HepG2 (cell line): Measurements from ENCODE around the gene MC1R. TPM values are rescaled to one million over a fixed set of nuclear protein-coding genes. Genes with fewer than 3 reads are reported as not detected.

Experiments used
- ARID4A ChIP-seq: sonication (generic); formaldehyde crosslinking; IDR thresholded peaks from 2 replicates; pipeline ENCODE4 v1.5.0; 2020; ENCODE audit warnings: mild to moderate bottlenecking, missing genetic modification reagents, borderline replicate concordance
- FOXK1 ChIP-seq: sonication (generic); formaldehyde crosslinking; IDR thresholded peaks from 2 replicates; pipeline ENCODE4 v1.4.0; 2020; ENCODE audit warnings: low read depth, missing genetic modification reagents, borderline replicate concordance
- FUBP1 ChIP-seq: sonication (generic); formaldehyde crosslinking; IDR thresholded peaks from 2 replicates; pipeline ENCODE4 v1.5.1; 2020; ENCODE audit warnings: missing genetic modification reagents, mild to moderate bottlenecking, borderline replicate concordance
- HOXA3 ChIP-seq: sonication (generic); formaldehyde crosslinking; IDR thresholded peaks from 2 replicates; pipeline ENCODE4 v1.5.0; 2020; ENCODE audit warnings: missing genetic modification reagents
- IRX3 ChIP-seq: sonication (generic); formaldehyde crosslinking; IDR thresholded peaks from 2 replicates; pipeline ENCODE4 v1.8.1; 2023; ENCODE audit warnings: mild to moderate bottlenecking, low read depth, missing genetic modification reagents, borderline replicate concordance
- KLF16 ChIP-seq, 2 experiments: sonication (generic) in 1 of 2; formaldehyde crosslinking in 1 of 2; IDR thresholded peaks; 2 replicates each; pipeline versions ENCODE4 v1.6.1 to v1.8.0; 2016 to 2023; ENCODE audit warnings: missing genetic modification reagents in 2 of 2, missing compliant biosample characterization in 1 of 2
- MEIS2 ChIP-seq: sonication (generic); formaldehyde crosslinking; IDR thresholded peaks from 2 replicates; pipeline ENCODE4 v1.9.0; 2021; ENCODE audit warnings: mild to moderate bottlenecking, missing genetic modification reagents
- MXI1 ChIP-seq: IDR thresholded peaks from 3 replicates; pipeline ENCODE4 v1.6.1; 2012; ENCODE audit warnings: low read depth, low read length, inconsistent platforms, borderline replicate concordance
- NCOA1 ChIP-seq: sonication (generic); formaldehyde crosslinking; IDR thresholded peaks from 2 replicates; pipeline ENCODE4 v1.9.0; 2021; ENCODE audit warnings: missing genetic modification reagents
- NR2F1 ChIP-seq, 2 experiments: fragments of 450-650 bp in 1 of 2; formaldehyde crosslinking in 1 of 2; IDR thresholded peaks; 2 replicates each; pipeline versions ENCODE4 v1.5.0 to v1.6.1; 2016 to 2020; ENCODE audit warnings: mild to moderate bottlenecking in 1 of 2, missing compliant biosample characterization in 1 of 2, missing genetic modification reagents in 1 of 2, moderate library complexity in 1 of 2
- PATZ1 ChIP-seq: sonication (generic); formaldehyde crosslinking; IDR thresholded peaks from 2 replicates; pipeline ENCODE4 v1.4.0; 2020; ENCODE audit warnings: missing genetic modification reagents
- SP5 ChIP-seq: IDR thresholded peaks from 2 replicates; pipeline ENCODE4 v1.6.1; 2016; ENCODE audit warnings: low read depth, borderline replicate concordance
- THAP11 ChIP-seq: IDR thresholded peaks from 2 replicates; pipeline ENCODE4 v1.6.1; 2016; ENCODE audit warnings: missing biosample characterization, missing genetic modification reagents
- USF2 ChIP-seq, 2 experiments: sonication (generic) in 1 of 2; formaldehyde crosslinking in 1 of 2; IDR thresholded peaks; 2 replicates each; pipeline versions ENCODE4 v1.5.1 to v1.6.1; 2011 to 2020; ENCODE audit warnings: borderline replicate concordance in 1 of 2, low read depth in 1 of 2, low read length in 1 of 2, mild to moderate bottlenecking in 1 of 2, missing genetic modification reagents in 1 of 2, moderate library complexity in 1 of 2
- ZFP36L1 ChIP-seq: sonication (generic); formaldehyde crosslinking; IDR thresholded peaks from 2 replicates; pipeline ENCODE4 v1.8.0; 2022; ENCODE audit warnings: mild to moderate bottlenecking, missing genetic modification reagents, moderate library complexity
- ZNF747 ChIP-seq: sonication (generic); formaldehyde crosslinking; IDR thresholded peaks from 2 replicates; pipeline ENCODE4 v1.8.1; 2023; ENCODE audit warnings: missing genetic modification reagents, mild to moderate bottlenecking, borderline replicate concordance
- ZSCAN21 ChIP-seq: sonication (generic); formaldehyde crosslinking; IDR thresholded peaks from 2 replicates; pipeline ENCODE4 v1.8.0; 2022; ENCODE audit warnings: mild to moderate bottlenecking, missing genetic modification reagents, moderate library complexity, borderline replicate concordance
- polyA plus RNA-seq, 8 experiments: library from polyadenylated mRNA; depleted of rRNA in 3 of 8; stranded (reverse) in 7 of 8; unstranded in 1 of 8; fragments of >200 nt; fragmentation: Illumina TruSeq in 4 of 8; extraction: Trizol in 4 of 8; gene quantifications; 2 replicates each; pipeline versions ENCODE4 v1.2.1 to v1.2.3, GENCODE V29; 2011 to 2016; ENCODE audit warnings: low read depth in 4 of 8, missing spikeins in 1 of 8, mixed read lengths in 1 of 8; ENCODE audit not compliant: insufficient read depth in 1 of 8
- total RNA-seq, 5 experiments: library from RNA; depleted of rRNA; stranded (reverse); fragments of >200 nt; fragmentation: Illumina TruSeq; extraction: Trizol; gene quantifications; 2 replicates each; pipeline ENCODE4 v1.2.3, GENCODE V29; 2016; ENCODE audit warnings: low read depth in 1 of 5

The MC1R gene
- total and polyA plus RNA-seq, 2 of the 13 experiments (the other 11 are each of a cell fraction or from before 2014, with no cell fraction given): 9.1 to 14.8 TPM

- TF ChIP-seq ZNF747 (0 out of 2 replicates have a peak, but pooled peaks have one; percentile 26), FUBP1 (CRISPR knock-in tag) (no peak), NCOA1 (CRISPR knock-in tag) (no peak), MXI1 (peak; percentile 95; the same call in 2 of the 3 replicates), KLF16 (CRISPR knock-in tag; IDR thresholded peaks at IDR 0.05) (no peak; a peak in 1 of 4 replicates), THAP11 (CRISPR knock-in tag) (peak; percentile 59; the same call in 1 of the 2 replicates), HOXA3 (CRISPR knock-in tag) (peak; percentile 72; the same call in 1 of the 2 replicates), USF2 (IDR thresholded peaks at IDR 0.05; ENCODE audit: low read depth, low read length) (peak; percentile 71), USF2 (CRISPR knock-in tag; IDR thresholded peaks at IDR 0.05; ENCODE audit: borderline replicate concordance) (peak; percentile 74; the same call in 1 of the 2 replicates), ZSCAN21 (CRISPR knock-in tag) (peak; percentile 61; the same call in 1 of the 2 replicates), PATZ1 (CRISPR knock-in tag) (peak; percentile 93), ARID4A (CRISPR knock-in tag) (peak; percentile 70; the same call in 1 of the 2 replicates), IRX3 (CRISPR knock-in tag) (0 out of 2 replicates have a peak, but pooled peaks have one; percentile 53), NR2F1 (CRISPR knock-in tag; IDR thresholded peaks at IDR 0.05) (no peak), FOXK1 (CRISPR knock-in tag) (peak; percentile 62), MEIS2 (CRISPR knock-in tag) (no peak), ZFP36L1 (CRISPR knock-in tag) (peak; percentile 93; the same call in 1 of the 2 replicates), SP5 (CRISPR knock-in tag) (peak; percentile 72)
Measured at GRCh38 chr16:89873972-89874689, 44.5 kb upstream of the MC1R start (continued).
